Fibroblast of mammary gland (primary cell): ENCODE results near the gene ETV5.

Experiments
- DNase-seq: peaks from one replicate; pipeline ENCODE4 v3.0.0-alpha.2; 2010; ENCODE audit warnings: low read depth
- H3K4me3 ChIP-seq: 2 replicates; pipeline ENCODE4 v1.5.1; 2011; ENCODE audit warnings: low read depth, mild to moderate bottlenecking, low read length, moderate library complexity; ENCODE audit not compliant: control insufficient read depth
- TF ChIP-seq, protein P1 (sequence below): conservative IDR thresholded peaks from 2 replicates; pipeline ENCODE4 v1.5.1; 2011; ENCODE audit warnings: low read depth, low read length, inconsistent platforms; ENCODE audit not compliant: control insufficient read depth, insufficient read depth

The ETV5 gene

GRCh38 chr3:185997130-185997529, 111.8 kb downstream of the ETV5 start:
- TF ChIP-seq, protein P1, sequence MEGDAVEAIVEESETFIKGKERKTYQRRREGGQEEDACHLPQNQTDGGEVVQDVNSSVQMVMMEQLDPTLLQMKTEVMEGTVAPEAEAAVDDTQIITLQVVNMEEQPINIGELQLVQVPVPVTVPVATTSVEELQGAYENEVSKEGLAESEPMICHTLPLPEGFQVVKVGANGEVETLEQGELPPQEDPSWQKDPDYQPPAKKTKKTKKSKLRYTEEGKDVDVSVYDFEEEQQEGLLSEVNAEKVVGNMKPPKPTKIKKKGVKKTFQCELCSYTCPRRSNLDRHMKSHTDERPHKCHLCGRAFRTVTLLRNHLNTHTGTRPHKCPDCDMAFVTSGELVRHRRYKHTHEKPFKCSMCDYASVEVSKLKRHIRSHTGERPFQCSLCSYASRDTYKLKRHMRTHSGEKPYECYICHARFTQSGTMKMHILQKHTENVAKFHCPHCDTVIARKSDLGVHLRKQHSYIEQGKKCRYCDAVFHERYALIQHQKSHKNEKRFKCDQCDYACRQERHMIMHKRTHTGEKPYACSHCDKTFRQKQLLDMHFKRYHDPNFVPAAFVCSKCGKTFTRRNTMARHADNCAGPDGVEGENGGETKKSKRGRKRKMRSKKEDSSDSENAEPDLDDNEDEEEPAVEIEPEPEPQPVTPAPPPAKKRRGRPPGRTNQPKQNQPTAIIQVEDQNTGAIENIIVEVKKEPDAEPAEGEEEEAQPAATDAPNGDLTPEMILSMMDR: no peak
- no peak for DNase-seq
- no peak overlapping the region for H3K4me3 ChIP-seq
